Breast epithelium (tissue), 4 donors: Measurements from ENCODE around the gene CHN2. TPM values are rescaled to one million over a fixed set of nuclear protein-coding genes. Genes with fewer than 3 reads are reported as not detected.

Experiments used
- DNase-seq, 2 donors: peaks; one replicate each; pipeline ENCODE4 v3.0.0-alpha.2; 2019; ENCODE audit warnings: low spot score in 2 of 2
- H3K27ac ChIP-seq, 2 donors: fragments of 200-600 bp; sonication (generic) in 1 of 2; one replicate each; pipeline ENCODE4 v1.5.1; 2016 to 2019; ENCODE audit warnings: mild to moderate bottlenecking in 1 of 2
- H3K27me3 ChIP-seq, 2 donors: fragments of 200-600 bp; sonication (generic) in 1 of 2; one replicate each; pipeline versions ENCODE4 v1.5.1 to v1.6.0; 2017 to 2019; ENCODE audit warnings: control low read depth in 1 of 2, mild to moderate bottlenecking in 1 of 2
- H3K36me3 ChIP-seq: fragments of 200-600 bp; one replicate; pipeline ENCODE4 v1.5.1; 2019
- H3K4me1 ChIP-seq, 2 donors: fragments of 200-600 bp; sonication (generic); one replicate each; pipeline ENCODE4 v1.5.1; 2016 to 2019; ENCODE audit warnings: control low read depth in 1 of 2
- H3K4me3 ChIP-seq, 3 donors: fragments of 200-600 bp; sonication (generic); 1 replicate in 2 of 3; 2 replicates in 1 of 3; pipeline ENCODE4 v1.5.1; 2016 to 2019; ENCODE audit warnings: mild to moderate bottlenecking in 3 of 3, moderate library complexity in 2 of 3
- H3K9me3 ChIP-seq, 2 donors: fragments of 200-600 bp; sonication (generic) in 1 of 2; one replicate each; pipeline ENCODE4 v1.5.1; 2016 to 2019; ENCODE audit warnings: control low read depth in 1 of 2
- POLR2A ChIP-seq: fragments of 450-650 bp; IDR thresholded peaks from one replicate; pipeline ENCODE4 v1.6.1; 2016; ENCODE audit warnings: antibody characterized with exemption, mild to moderate bottlenecking, moderate library complexity
- POLR2AphosphoS5 ChIP-seq, 3 donors: sonication (generic); formaldehyde crosslinking; IDR thresholded peaks; one replicate each; pipeline ENCODE4 v1.6.1; 2017; ENCODE audit warnings: antibody characterized with exemption in 3 of 3
- intact Hi-C: fragments of 100-400 bp; cut with DNase I; formaldehyde crosslinking; loops from one replicate; pipeline ENCODE4 v1.15.1; 2023; ENCODE audit warnings: low total_unique reads
- total RNA-seq, 3 donors: library from RNA; depleted of rRNA; stranded (reverse); fragments of >200 nt; gene quantifications; one replicate each; pipeline ENCODE4 v1.1.0, GENCODE V29; 2016
- TF ChIP-seq, protein P1 (sequence below), 3 donors: fragments of 450-650 bp; IDR thresholded peaks; one replicate each; pipeline ENCODE4 v1.5.1; 2016 to 2017; ENCODE audit warnings: antibody characterized with exemption in 3 of 3, mild to moderate bottlenecking in 3 of 3, moderate library complexity in 3 of 3

CHN2 gene
- total RNA-seq, 3 donors from 2014 or later = 6.3 to 17.1 (median 7.9) TPM

DNA sequence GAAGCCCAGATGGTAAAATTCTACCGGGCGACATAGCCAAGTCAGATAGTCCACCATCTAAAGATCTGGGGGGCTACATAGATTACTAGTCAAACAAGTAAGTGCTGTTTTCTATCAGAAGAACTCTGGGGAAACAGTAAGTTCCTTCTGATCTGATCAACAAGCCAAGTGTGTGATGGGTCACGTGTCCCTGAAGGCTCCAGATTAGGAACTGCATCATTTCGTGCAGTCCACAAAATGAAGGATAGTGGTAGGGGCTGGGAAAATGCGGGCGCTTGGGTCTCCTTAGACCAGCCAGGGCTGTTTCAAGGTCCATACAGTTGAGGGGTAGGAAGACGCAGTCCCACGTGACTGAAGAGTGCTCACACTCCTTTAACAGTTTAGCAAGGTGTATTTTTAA is 1.8 kb upstream of the CHN2 start:
- intact Hi-C loops = no loop called here
- Histone ChIP-seq H3K4me3 (no peak overlapping the region), H3K9me3 (no peaks in the 10 kb centered on the region), H3K27me3 (peaks cover 0 to 12% of the 10 kb centered on the region in 2 donors), H3K27ac (no peak overlapping the region), H3K4me1 (no peaks in the 10 kb centered on the region), H3K36me3 (no peaks in the 10 kb centered on the region)
- TF ChIP-seq, protein P1, sequence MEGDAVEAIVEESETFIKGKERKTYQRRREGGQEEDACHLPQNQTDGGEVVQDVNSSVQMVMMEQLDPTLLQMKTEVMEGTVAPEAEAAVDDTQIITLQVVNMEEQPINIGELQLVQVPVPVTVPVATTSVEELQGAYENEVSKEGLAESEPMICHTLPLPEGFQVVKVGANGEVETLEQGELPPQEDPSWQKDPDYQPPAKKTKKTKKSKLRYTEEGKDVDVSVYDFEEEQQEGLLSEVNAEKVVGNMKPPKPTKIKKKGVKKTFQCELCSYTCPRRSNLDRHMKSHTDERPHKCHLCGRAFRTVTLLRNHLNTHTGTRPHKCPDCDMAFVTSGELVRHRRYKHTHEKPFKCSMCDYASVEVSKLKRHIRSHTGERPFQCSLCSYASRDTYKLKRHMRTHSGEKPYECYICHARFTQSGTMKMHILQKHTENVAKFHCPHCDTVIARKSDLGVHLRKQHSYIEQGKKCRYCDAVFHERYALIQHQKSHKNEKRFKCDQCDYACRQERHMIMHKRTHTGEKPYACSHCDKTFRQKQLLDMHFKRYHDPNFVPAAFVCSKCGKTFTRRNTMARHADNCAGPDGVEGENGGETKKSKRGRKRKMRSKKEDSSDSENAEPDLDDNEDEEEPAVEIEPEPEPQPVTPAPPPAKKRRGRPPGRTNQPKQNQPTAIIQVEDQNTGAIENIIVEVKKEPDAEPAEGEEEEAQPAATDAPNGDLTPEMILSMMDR (IDR thresholded peaks at IDR 0.05) = no peak
- TF ChIP-seq POLR2AphosphoS5 (IDR thresholded peaks at IDR 0.05) (no peak), POLR2A (no peak)
- DNase-seq = no peak

DNA sequence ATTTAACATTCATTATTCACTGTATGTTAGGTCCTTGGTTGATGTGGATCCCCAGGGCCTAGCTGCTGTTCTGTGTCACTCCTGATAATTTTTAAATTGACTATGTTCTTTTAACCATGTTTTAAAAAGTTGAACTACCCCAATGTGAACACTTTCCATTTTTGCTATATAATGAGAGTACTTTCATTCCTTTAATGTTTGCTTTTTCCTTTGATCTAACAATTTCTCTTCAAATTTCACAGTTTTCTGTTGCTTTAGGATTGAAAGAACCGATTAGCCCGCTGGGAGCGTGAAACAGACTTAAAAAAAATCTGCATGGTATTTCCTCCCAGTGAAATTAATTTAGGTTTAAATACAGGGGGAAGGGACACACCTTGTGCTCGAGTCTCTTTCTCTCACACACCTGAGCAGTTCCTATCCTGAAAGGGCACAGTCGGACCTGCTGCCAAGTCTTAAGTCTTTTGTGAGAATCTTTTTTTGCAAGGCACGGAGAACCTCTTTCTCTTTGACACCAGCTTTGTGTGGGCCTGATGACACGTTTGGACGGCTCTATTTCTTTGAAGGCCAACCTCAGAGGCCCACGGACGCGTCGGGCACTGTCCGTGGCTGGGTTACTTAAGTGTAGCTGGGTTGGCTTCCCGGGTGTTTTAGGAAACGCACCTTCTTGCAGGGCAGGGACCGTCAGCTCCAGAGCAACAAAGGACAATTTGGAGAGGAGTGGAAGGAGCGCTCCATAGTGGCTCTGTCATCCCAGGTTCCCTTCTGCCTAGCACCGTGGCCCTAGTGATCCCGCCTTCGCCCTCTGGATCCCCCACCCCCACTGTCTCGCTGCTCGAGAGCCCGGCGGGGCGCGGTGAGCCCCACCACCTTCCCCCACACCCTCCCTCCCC is 1.0 kb upstream of the CHN2 start:
- Histone ChIP-seq H3K4me1 (no peaks in the 10 kb centered on the region), H3K9me3 (no peaks in the 10 kb centered on the region), H3K36me3 (no peaks in the 10 kb centered on the region), H3K4me3 (peak overlapping the region; percentile 62 to 70 (median 70)), H3K27ac (peak overlapping the region; percentile 16 to 56), H3K27me3 (peaks cover 0 to 12% of the 10 kb centered on the region in 2 donors)
- TF ChIP-seq POLR2A (no peak), POLR2AphosphoS5 (IDR thresholded peaks at IDR 0.05) (no peak)
- TF ChIP-seq, protein P1 (IDR thresholded peaks at IDR 0.05) = no peak
- intact Hi-C loops = no loop called here
- DNase-seq = no peak

DNA sequence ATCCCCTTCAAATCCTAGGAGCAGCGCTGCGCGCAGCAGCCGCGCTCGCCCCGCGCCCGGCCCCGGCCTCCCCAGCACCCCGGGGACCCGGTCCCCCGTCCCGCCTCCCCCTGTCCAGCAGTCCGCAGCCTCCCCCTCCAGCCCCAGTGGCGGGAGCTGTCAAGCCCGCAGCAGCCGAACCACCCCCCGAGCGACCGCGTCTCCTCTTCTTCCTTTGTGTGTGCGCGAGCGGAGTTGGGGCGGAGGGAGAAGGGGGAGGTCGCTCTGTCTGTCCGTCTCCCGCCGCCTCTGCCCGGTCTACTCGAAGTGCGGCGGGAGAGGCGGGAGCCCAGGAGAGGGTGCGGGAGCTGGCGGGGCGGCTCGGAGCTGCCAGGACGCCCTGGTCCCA is 375 bp upstream of the CHN2 start:
- intact Hi-C loops = no loop called here

DNA sequence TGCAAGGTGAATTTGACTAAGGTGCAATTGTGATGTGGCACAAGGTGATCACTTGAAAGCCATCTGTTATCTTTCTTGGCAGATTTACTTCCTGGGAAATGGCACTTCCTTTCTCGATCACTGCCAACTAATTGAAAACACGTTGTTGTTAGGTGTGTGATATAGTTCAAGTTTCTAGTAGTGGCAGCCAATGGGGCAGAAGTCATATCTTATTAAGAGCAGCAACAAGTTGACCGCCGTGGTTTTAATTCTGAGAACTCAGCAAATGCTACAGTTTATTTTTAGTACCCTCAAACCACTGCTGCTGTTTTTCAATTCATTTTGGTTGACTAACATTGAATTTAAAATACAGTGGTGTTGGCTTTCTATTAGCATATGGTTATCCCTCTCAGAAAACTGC is 1.6 kb downstream of the CHN2 start:
- no peak overlapping the region for H3K4me3 ChIP-seq
- H3K27ac ChIP-seq = no peak overlapping the region
- H3K4me1 ChIP-seq = no peaks in the 10 kb centered on the region
- intact Hi-C loops = no loop called here
- DNase-seq = no peak
- TF ChIP-seq POLR2AphosphoS5 (IDR thresholded peaks at IDR 0.05) (no peak), POLR2A (no peak)
- TF ChIP-seq, protein P1 (IDR thresholded peaks at IDR 0.05) = no peak
- no peaks in the 10 kb centered on the region for H3K9me3 ChIP-seq
- peaks cover 0 to 9% of the 10 kb centered on the region in 2 donors for H3K27me3 ChIP-seq
- H3K36me3 ChIP-seq = no peaks in the 10 kb centered on the region

More for the DNA sequence above, 375 bp upstream of the CHN2 start:
- peaks cover 0 to 12% of the 10 kb centered on the region in 2 donors for H3K27me3 ChIP-seq
- no peaks in the 10 kb centered on the region for H3K4me1 ChIP-seq
- peak overlapping the region; percentile 16 to 56 for H3K27ac ChIP-seq
- H3K4me3 ChIP-seq = peak overlapping the region; percentile 62 to 70 (median 70)
- no peak for DNase-seq
- TF ChIP-seq, protein P1 (IDR thresholded peaks at IDR 0.05) = no peak
- no peak for TF ChIP-seq POLR2AphosphoS5 (IDR thresholded peaks at IDR 0.05)
- no peak for TF ChIP-seq POLR2A
- H3K36me3 ChIP-seq = no peaks in the 10 kb centered on the region
- no peaks in the 10 kb centered on the region for H3K9me3 ChIP-seq

DNA sequence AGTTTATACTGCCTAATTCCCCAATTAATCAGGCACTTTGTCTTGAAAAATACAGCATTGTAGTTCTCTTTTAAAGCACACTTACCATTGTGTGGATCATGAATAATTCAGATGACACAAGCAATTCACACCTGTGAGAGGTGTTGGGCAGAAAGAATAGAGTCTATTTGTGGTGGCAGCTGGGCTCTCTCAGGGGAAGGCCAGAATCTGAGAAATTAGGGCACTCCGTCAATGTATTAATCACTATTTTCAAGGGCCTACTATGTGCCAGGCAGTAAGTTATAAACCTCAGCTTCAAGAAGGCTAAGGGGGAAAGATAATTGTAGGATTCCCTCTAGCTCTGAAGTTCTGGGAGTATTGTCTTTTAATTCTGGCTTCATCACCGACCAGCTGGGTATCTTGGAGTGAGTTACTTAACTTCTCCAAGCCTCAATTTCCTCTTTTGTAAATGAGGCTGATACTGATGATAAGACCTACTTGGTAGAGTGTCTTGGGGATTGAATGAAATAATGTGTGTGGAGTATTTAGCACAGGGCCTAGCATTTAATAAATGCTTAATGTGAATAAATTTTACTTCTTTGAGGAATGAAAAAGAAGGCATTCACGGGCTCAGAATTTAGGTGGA is 2.5 kb downstream of the CHN2 start:
- peaks cover 0 to 9% of the 10 kb centered on the region in 2 donors for H3K27me3 ChIP-seq
- H3K9me3 ChIP-seq = no peaks in the 10 kb centered on the region
- H3K27ac ChIP-seq = no peak overlapping the region
- H3K36me3 ChIP-seq = no peaks in the 10 kb centered on the region
- no peak for TF ChIP-seq POLR2AphosphoS5 (IDR thresholded peaks at IDR 0.05)
- TF ChIP-seq, protein P1 (IDR thresholded peaks at IDR 0.05) = no peak
- no peak for TF ChIP-seq POLR2A
- no peak for DNase-seq
- no peak overlapping the region for H3K4me3 ChIP-seq
- H3K4me1 ChIP-seq = no peaks in the 10 kb centered on the region
- intact Hi-C loops = no loop called here
